PC-9 (cell line): ENCODE data around the gene VEPH1. TPM values are rescaled to one million over a fixed set of nuclear protein-coding genes. Genes with fewer than 3 reads are reported as not detected.

Experiments used
- BruUV-seq: library from RNA; stranded (reverse); fragments of 400-500 nt; replicated peaks from 2 replicates; lab custom pipeline; 2021; lab: Mats Ljungman, UMichigan
- CTCF ChIA-PET: fragments of 300-600 bp; sonication (Branson Sonifier 250); formaldehyde crosslinking; loops from one replicate; lab custom pipeline; 2022; ENCODE audit warnings: antibody characterized with exemption; lab: Charles Lee
- POLR2A ChIA-PET: fragments of 300-600 bp; sonication (Branson Sonifier 250); formaldehyde crosslinking; loops from one replicate; lab custom pipeline; 2022; ENCODE audit warnings: antibody characterized with exemption; ENCODE audit not compliant: unreplicated experiment; lab: Charles Lee
- DNase-seq, 2 experiments: peaks; one replicate each; pipeline versions ENCODE4 v3.0.0 to v3.0.0-alpha.2; 2015 to 2022; ENCODE audit warnings: mixed read lengths in 1 of 2
- H2AFZ ChIP-seq: fragments of 200-600 bp; sonication (generic); 2 replicates; pipeline ENCODE4 v1.8.1; 2017; ENCODE audit warnings: antibody characterized with exemption
- H3F3A ChIP-seq: fragments of 200-600 bp; sonication (generic); 2 replicates; pipeline ENCODE4 v1.8.1; 2017; ENCODE audit warnings: antibody characterized with exemption, mild to moderate bottlenecking, low read depth; ENCODE audit not compliant: insufficient read depth
- H3K27ac ChIP-seq: fragments of 200-600 bp; sonication (generic); 2 replicates; pipeline ENCODE4 v1.6.1; 2016; ENCODE audit warnings: mixed run types
- H3K27me3 ChIP-seq: fragments of 200-600 bp; sonication (generic); 2 replicates; pipeline ENCODE4 v1.6.1; 2016; ENCODE audit warnings: low read depth, mixed run types; ENCODE audit not compliant: insufficient read depth
- H3K36me3 ChIP-seq: fragments of 200-600 bp; sonication (generic); 2 replicates; pipeline ENCODE4 v1.6.1; 2016; ENCODE audit warnings: low read depth, mixed run types
- H3K4me1 ChIP-seq: fragments of 200-600 bp; sonication (generic); replicated peaks from 2 replicates; pipeline ENCODE4 v1.6.1; 2016; ENCODE audit warnings: mixed run types; ENCODE audit not compliant: insufficient read depth
- H3K4me2 ChIP-seq: fragments of 200-600 bp; sonication (generic); 2 replicates; pipeline ENCODE4 v1.6.1; 2017; ENCODE audit warnings: mixed run types
- H3K4me3 ChIP-seq: fragments of 200-600 bp; sonication (generic); 2 replicates; pipeline ENCODE4 v1.6.1; 2016; ENCODE audit warnings: mixed run types
- H3K79me2 ChIP-seq: fragments of 200-600 bp; sonication (generic); 2 replicates; pipeline ENCODE4 v1.6.1; 2017; ENCODE audit warnings: low read depth, mixed run types
- H3K9me2 ChIP-seq: fragments of 200-600 bp; sonication (generic); 2 replicates; pipeline ENCODE4 v1.8.1; 2017; ENCODE audit warnings: mild to moderate bottlenecking; ENCODE audit not compliant: insufficient read depth
- H3K9me3 ChIP-seq: fragments of 200-600 bp; sonication (generic); 2 replicates; pipeline ENCODE4 v1.8.1; 2016; ENCODE audit warnings: low read depth; ENCODE audit not compliant: insufficient read depth
- H4K20me1 ChIP-seq: fragments of 200-600 bp; sonication (generic); 2 replicates; pipeline ENCODE4 v1.8.1; 2017; ENCODE audit not compliant: insufficient read depth
- EZH2 ChIP-seq: fragments of 200-600 bp; sonication (generic); IDR thresholded peaks from 2 replicates; pipeline ENCODE4 v1.8.0; 2017; ENCODE audit warnings: antibody characterized with exemption, low read depth
- intact Hi-C: fragments of 100-400 bp; cut with micrococcal nuclease; formaldehyde crosslinking; loops from one replicate; pipeline ENCODE4 v1.10.0; 2022; ENCODE audit not compliant: unreplicated experiment
- total RNA-seq: library from RNA; stranded (reverse); gene quantifications from 2 replicates; pipeline ENCODE4 v1.2.3, GENCODE V29; 2021
- TF ChIP-seq, protein P1 (sequence below): fragments of 200-600 bp; sonication (generic); conservative IDR thresholded peaks from 2 replicates; pipeline ENCODE4 v1.6.1; 2017; ENCODE audit warnings: mixed run types, antibody characterized with exemption, mild to moderate bottlenecking, moderate library complexity

Gene VEPH1
- total RNA-seq, 1 experiment from 2014 or later: 4.0 TPM

DNA sequence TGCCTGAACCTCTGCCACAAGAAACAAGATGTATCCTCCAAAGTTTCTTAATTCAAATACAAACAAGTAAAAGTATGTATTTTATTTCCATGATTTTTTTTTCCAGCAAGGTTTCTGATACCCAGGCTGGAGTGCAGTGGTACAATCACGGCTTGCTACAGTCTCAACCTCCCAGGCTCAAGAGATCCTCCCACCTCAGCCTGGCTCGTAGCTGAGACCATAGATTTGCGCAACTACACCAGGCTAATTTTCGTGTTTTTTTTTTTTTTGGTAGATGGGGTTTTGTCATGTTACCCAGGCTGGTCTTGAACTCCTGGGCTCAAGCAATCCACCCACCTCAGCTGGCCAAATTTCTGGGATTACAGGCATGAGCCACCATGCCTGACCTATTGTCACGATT, 12.2 kb upstream of the VEPH1 start:
- Histone ChIP-seq H3K9me2 (no peaks in the 10 kb centered on the region), H3K4me1 (no peaks in the 10 kb centered on the region; the same call in 1 of the 2 replicates), H3K4me2 (no peak overlapping the region), H3K4me3 (no peak overlapping the region), H3K27ac (no peak overlapping the region), H3K79me2 (no peaks in the 10 kb centered on the region), H3K27me3 (no peaks in the 10 kb centered on the region), H3K9me3 (no peaks in the 10 kb centered on the region), H2AFZ (no peak overlapping the region), H3F3A (no peaks in the 10 kb centered on the region), H3K36me3 (no peaks in the 10 kb centered on the region), H4K20me1 (no peaks in the 10 kb centered on the region)
- TF ChIP-seq, protein P1, sequence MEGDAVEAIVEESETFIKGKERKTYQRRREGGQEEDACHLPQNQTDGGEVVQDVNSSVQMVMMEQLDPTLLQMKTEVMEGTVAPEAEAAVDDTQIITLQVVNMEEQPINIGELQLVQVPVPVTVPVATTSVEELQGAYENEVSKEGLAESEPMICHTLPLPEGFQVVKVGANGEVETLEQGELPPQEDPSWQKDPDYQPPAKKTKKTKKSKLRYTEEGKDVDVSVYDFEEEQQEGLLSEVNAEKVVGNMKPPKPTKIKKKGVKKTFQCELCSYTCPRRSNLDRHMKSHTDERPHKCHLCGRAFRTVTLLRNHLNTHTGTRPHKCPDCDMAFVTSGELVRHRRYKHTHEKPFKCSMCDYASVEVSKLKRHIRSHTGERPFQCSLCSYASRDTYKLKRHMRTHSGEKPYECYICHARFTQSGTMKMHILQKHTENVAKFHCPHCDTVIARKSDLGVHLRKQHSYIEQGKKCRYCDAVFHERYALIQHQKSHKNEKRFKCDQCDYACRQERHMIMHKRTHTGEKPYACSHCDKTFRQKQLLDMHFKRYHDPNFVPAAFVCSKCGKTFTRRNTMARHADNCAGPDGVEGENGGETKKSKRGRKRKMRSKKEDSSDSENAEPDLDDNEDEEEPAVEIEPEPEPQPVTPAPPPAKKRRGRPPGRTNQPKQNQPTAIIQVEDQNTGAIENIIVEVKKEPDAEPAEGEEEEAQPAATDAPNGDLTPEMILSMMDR: no peak
- TF ChIP-seq EZH2: no peak
- POLR2A ChIA-PET: no interaction called here
- CTCF ChIA-PET: no interaction called here
- no TSS peak for BruUV-seq
- intact Hi-C loops: no loop called here
- DNase-seq: no peak

DNA sequence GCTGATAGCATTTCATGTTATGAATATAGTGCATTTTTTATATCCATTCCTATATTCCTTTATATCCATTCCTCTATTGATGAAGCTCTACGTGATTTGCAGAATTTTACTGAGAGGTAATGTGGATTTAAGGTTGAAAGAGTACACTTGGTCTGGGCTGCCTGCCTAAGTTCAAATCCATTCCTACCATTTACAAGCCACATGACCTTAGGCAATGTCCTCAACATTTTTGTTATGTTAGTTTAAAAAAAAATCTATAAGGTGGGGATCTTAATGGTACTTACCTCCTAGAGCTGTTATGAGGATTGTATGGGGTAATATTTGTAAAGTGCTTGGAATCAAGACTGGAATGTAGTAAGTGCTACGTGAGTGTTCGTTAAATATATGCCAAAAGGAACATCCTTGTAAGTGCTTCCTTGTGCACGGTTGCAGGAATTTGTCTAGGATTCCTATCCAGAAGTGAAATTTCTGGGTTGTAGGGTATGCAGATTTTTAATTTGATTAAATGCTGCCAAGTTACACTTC, 11.2 kb upstream of the VEPH1 start:
- ChIA-PET CTCF (no interaction called here), POLR2A (no interaction called here)
- no peak overlapping the region for H3K4me3 ChIP-seq
- no peaks in the 10 kb centered on the region for H3K79me2 ChIP-seq
- no peak overlapping the region for H3K27ac ChIP-seq
- BruUV-seq: no TSS peak
- intact Hi-C loops: no loop called here
- no peaks in the 10 kb centered on the region for H4K20me1 ChIP-seq
- no peaks in the 10 kb centered on the region; the same call in 1 of the 2 replicates for H3K4me1 ChIP-seq
- no peaks in the 10 kb centered on the region for H3K27me3 ChIP-seq
- no peaks in the 10 kb centered on the region for H3F3A ChIP-seq
- no peak for TF ChIP-seq EZH2
- TF ChIP-seq, protein P1: no peak
- no peak overlapping the region for H2AFZ ChIP-seq
- no peaks in the 10 kb centered on the region for H3K9me3 ChIP-seq
- no peaks in the 10 kb centered on the region for H3K9me2 ChIP-seq
- H3K4me2 ChIP-seq: no peak overlapping the region
- no peak for DNase-seq
- H3K36me3 ChIP-seq: no peaks in the 10 kb centered on the region

DNA sequence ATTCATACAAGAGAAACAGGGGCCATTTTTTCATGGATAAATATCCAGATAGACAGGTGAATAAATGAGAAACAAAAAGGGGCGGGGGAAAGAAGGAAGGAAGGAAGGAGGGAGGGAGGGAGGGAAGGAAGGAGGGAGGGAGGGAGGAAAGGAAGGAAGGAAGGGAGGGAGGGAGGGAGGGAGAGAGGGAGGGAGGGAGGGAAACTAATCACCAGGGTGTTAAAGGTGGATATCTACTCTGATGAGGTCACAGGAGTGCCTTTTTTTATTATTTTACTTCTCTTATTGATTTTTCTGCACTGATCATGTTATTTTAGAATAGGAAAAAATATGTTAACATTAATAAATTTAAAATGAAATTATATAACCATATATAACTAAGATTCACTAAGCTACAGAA, 10.4 kb upstream of the VEPH1 start:
- Histone ChIP-seq H3K27me3 (no peaks in the 10 kb centered on the region), H3K27ac (no peak overlapping the region), H3K4me2 (no peak overlapping the region), H3K36me3 (no peaks in the 10 kb centered on the region), H3K79me2 (no peaks in the 10 kb centered on the region), H3F3A (no peaks in the 10 kb centered on the region), H3K9me2 (no peaks in the 10 kb centered on the region), H4K20me1 (no peaks in the 10 kb centered on the region), H2AFZ (no peak overlapping the region), H3K4me3 (no peak overlapping the region), H3K9me3 (no peaks in the 10 kb centered on the region), H3K4me1 (no peaks in the 10 kb centered on the region; the same call in 1 of the 2 replicates)
- TF ChIP-seq, protein P1: no peak
- no peak for TF ChIP-seq EZH2
- intact Hi-C loops: no loop called here
- DNase-seq: no peak
- ChIA-PET POLR2A (no interaction called here), CTCF (no interaction called here)
- no TSS peak for BruUV-seq
